ENCODE data around the gene C14orf119. TPM values are rescaled to one million over a fixed set of nuclear protein-coding genes. Genes with fewer than 3 reads are reported as not detected.

The C14orf119 gene
- total RNA-seq, 2 donors from 2014 or later: 18.0 to 18.4 TPM

DNA sequence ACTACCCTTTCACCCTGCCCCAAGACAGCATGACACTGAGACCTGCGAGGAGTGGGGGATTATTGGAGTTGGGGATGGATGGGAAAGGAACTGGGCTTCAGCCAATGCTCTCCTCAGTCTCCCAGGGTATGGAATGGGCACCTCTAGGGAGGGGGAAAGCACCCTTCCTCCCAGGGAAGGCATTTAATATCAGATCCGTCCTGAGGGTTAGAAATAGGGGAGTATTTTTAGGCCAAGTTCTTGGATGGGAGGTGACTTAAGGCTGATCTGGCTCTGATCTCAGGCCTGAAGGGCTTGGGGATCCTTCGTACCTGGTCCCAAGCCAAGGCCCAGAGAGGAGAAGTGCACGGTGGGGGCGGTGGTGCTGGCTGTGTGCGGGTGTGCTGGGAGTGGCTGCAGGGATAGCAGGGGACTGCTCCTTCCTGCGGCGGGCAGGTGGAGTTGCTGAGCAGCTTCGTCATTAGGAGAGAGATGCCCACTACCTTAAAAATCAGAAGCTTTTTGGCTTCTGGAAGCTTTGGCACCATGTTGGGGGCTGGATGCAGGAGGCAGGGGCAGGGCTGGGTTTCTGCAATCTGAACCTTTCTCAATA is 30.7 kb downstream of the C14orf119 start:
- Histone ChIP-seq H3K4me3 (no peak overlapping the region), H3K27me3 (replicated peaks; ENCODE audit: insufficient read depth) (no peaks in the 10 kb centered on the region), H3K27ac (peak overlapping the region; percentile 47 to 69), H3K4me1 (ENCODE audit: control insufficient read depth in 1 of 2, low read depth in 2 of 2) (peaks cover 15 to 54% of the 10 kb centered on the region in 2 donors), H3K9me3 (no peaks in the 10 kb centered on the region), H3K36me3 (peaks cover 18% of the 10 kb centered on the region)
- ATAC-seq (ENCODE audit: insufficient number of reproducible peaks, low FRiP score, low read depth) (no peak), DNase-seq (ENCODE audit: low spot score) (no peak)
- TF ChIP-seq, protein P1, sequence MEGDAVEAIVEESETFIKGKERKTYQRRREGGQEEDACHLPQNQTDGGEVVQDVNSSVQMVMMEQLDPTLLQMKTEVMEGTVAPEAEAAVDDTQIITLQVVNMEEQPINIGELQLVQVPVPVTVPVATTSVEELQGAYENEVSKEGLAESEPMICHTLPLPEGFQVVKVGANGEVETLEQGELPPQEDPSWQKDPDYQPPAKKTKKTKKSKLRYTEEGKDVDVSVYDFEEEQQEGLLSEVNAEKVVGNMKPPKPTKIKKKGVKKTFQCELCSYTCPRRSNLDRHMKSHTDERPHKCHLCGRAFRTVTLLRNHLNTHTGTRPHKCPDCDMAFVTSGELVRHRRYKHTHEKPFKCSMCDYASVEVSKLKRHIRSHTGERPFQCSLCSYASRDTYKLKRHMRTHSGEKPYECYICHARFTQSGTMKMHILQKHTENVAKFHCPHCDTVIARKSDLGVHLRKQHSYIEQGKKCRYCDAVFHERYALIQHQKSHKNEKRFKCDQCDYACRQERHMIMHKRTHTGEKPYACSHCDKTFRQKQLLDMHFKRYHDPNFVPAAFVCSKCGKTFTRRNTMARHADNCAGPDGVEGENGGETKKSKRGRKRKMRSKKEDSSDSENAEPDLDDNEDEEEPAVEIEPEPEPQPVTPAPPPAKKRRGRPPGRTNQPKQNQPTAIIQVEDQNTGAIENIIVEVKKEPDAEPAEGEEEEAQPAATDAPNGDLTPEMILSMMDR (IDR thresholded peaks at IDR 0.05): no peak

DNA sequence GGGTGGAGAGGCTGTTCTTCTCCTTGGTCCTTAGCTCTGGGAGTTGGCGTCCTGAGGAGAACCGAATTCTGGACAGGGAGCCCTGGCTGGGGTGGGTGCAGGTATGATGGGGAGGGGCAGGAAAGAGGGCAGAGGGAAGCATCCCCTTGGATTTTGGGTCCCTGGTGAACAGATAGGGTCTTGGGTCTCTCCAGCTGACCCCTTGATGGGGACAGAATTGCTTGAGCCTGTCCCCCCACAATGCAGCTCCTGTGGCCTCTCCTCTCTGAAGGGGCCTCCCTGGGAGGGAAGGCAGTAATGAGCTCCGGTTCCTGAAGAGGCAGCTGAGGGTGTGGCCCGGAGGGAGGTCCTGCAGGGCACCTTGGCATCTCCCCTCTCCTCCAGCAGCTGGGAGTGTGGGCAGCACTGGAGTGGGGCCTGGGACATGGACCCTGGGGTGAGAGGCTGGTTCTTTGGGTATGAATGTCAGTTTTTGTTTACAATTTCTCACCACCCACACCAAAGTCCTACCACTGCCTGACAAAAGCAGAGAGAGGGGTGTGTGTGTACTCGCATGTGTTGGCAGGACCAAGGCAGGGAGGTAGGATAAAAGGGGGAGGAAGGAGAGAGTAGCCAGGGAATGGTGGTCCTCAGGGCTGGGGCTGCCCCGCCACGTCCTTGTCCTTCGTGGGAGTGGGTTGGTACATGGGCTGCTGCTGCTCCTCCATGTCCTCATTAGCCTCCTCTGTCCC is 31.4 kb downstream of the C14orf119 start:
- H3K4me3 ChIP-seq: no peak overlapping the region
- no peaks in the 10 kb centered on the region for H3K27me3 ChIP-seq (replicated peaks; ENCODE audit: insufficient read depth)
- TF ChIP-seq, protein P1 (IDR thresholded peaks at IDR 0.05): no peak
- H3K4me1 ChIP-seq (ENCODE audit: control insufficient read depth in 1 of 2, low read depth in 2 of 2): peaks cover 8 to 47% of the 10 kb centered on the region in 2 donors
- ATAC-seq (ENCODE audit: insufficient number of reproducible peaks, low FRiP score, low read depth): no peak
- peaks cover 18% of the 10 kb centered on the region for H3K36me3 ChIP-seq
- no peak for DNase-seq (ENCODE audit: low spot score)
- H3K27ac ChIP-seq: peak overlapping the region; percentile 47 to 69
- H3K9me3 ChIP-seq: no peaks in the 10 kb centered on the region

DNA sequence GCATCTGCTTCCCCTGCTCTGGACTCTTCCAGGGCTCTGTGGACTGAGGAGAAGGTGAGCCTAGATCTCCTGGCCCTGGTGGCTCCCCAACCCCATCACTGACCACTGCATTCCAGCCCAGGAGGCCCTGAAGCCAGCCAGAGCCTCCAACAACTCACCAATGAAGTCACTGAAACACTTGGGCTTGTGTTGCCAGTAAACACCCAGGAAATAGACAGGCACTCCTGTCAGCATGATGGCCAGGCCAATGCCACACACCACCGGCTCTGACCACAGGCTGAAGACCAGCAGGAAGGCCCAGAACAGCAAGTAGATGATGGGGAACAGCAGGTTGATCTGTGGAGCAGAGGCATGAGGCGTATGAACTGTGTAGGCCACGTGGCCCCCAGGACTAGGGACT is 32.6 kb downstream of the C14orf119 start:
- no peak overlapping the region for H3K4me3 ChIP-seq
- DNase-seq (ENCODE audit: low spot score): no peak
- H3K4me1 ChIP-seq (ENCODE audit: control insufficient read depth in 1 of 2, low read depth in 2 of 2): peaks cover 8 to 40% of the 10 kb centered on the region in 2 donors
- H3K27ac ChIP-seq: no peak overlapping the region
- peaks cover 18% of the 10 kb centered on the region for H3K36me3 ChIP-seq
- H3K9me3 ChIP-seq: no peaks in the 10 kb centered on the region
- TF ChIP-seq, protein P1 (IDR thresholded peaks at IDR 0.05): no peak
- no peak for ATAC-seq (ENCODE audit: insufficient number of reproducible peaks, low FRiP score, low read depth)
- H3K27me3 ChIP-seq (replicated peaks; ENCODE audit: insufficient read depth): no peaks in the 10 kb centered on the region

DNA sequence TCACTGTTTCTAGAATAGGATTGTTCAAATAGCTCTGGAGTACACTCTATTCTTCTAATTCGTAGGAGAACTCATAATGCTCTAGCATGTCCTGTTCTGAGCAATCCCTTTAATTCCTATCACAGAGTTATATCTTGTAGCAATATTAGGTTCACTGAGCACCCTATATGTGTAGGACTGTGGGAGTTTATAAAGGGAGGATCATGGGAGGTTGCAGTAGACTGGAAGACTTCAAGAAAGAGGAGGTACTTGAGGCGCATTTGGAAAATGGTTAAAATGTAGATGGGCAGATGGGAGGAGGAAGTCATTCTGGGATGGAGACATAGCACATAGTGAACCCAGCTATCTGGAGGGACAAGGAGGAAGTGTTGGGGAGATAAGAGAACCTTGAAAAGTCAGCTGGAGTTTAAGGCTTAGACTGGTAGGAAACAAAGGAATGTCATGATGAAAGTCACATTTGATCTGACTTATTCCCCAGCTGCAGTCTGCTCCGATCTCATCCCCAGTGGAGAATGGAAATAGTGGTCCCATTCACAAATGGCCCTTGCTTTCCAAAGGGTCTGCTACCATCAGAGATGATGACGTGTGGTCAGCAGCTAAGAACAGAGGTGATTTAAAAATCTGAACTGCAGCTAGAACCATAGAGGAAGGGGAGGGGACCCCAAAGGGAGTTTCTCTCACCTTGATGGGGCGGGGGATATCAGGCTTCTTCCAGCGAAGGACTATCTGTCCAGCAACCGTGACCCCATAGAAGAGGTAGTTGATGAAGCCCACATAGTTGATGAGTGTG is 33.9 kb downstream of the C14orf119 start:
- no peak overlapping the region for H3K27ac ChIP-seq
- TF ChIP-seq, protein P1 (IDR thresholded peaks at IDR 0.05): no peak
- DNase-seq (ENCODE audit: low spot score) (no peak), ATAC-seq (ENCODE audit: insufficient number of reproducible peaks, low FRiP score, low read depth) (no peak)
- no peaks in the 10 kb centered on the region for H3K27me3 ChIP-seq (replicated peaks; ENCODE audit: insufficient read depth)
- peaks cover 8 to 28% of the 10 kb centered on the region in 2 donors for H3K4me1 ChIP-seq (ENCODE audit: control insufficient read depth in 1 of 2, low read depth in 2 of 2)
- no peaks in the 10 kb centered on the region for H3K9me3 ChIP-seq
- H3K36me3 ChIP-seq: peaks cover 18% of the 10 kb centered on the region
- no peak overlapping the region for H3K4me3 ChIP-seq

DNA sequence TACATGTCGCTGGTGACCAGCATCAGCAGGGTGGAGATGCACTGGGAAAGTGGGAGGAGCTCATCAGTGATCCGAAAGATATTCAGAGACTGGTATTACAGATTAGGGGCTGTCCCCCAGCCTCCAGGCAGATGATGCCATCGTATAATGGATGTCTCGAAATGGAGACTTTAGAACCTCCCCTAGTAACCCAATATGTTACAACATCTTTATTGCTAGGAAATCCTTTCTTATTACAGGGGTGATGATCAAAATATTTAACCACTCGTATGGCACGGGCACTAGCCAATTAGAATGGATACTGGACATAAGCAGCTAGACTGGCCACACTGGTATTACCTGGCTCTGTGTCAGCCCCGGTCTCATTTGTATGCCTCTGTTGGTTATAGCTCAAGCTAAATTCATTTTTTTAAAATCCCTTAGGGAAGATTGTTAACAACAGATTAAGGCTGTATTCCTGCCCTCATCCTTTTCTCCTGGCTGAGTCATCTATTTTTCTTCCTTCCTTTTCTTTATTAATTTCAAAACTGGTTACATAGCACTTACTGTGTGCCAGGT is 34.5 kb downstream of the C14orf119 start:
- H3K36me3 ChIP-seq: peaks cover 18% of the 10 kb centered on the region

More for the DNA sequence above, 34.5 kb downstream of the C14orf119 start:
- H3K27me3 ChIP-seq (replicated peaks; ENCODE audit: insufficient read depth): no peaks in the 10 kb centered on the region
- no peak for ATAC-seq (ENCODE audit: insufficient number of reproducible peaks, low FRiP score, low read depth)
- TF ChIP-seq, protein P1 (IDR thresholded peaks at IDR 0.05): no peak
- no peak overlapping the region for H3K4me3 ChIP-seq
- DNase-seq (ENCODE audit: low spot score): no peak
- H3K27ac ChIP-seq: peak overlapping the region in 1 of 2 donors; percentile 1
- no peaks in the 10 kb centered on the region for H3K9me3 ChIP-seq
- H3K4me1 ChIP-seq (ENCODE audit: control insufficient read depth in 1 of 2, low read depth in 2 of 2): peaks cover 8 to 22% of the 10 kb centered on the region in 2 donors
